Prostate gland (tissue), 2 donors: ENCODE data around the gene CEMIP.

Source experiments
- POLR2AphosphoS5 ChIP-seq: sonication (generic); formaldehyde crosslinking; IDR thresholded peaks from one replicate; pipeline ENCODE4 v1.6.1; 2017; ENCODE audit warnings: antibody characterized with exemption
- TF ChIP-seq, protein P1 (sequence below), 4 experiments: fragments of 200-600 bp in 2 of 4; fragments of 450-650 bp in 2 of 4; sonication (generic) in 2 of 4; IDR thresholded peaks; 1 replicate in 3 of 4; 2 replicates in 1 of 4; pipeline ENCODE4 v1.5.1; 2016 to 2019; ENCODE audit warnings: antibody characterized with exemption in 4 of 4, mild to moderate bottlenecking in 2 of 4, moderate library complexity in 2 of 4

DNA sequence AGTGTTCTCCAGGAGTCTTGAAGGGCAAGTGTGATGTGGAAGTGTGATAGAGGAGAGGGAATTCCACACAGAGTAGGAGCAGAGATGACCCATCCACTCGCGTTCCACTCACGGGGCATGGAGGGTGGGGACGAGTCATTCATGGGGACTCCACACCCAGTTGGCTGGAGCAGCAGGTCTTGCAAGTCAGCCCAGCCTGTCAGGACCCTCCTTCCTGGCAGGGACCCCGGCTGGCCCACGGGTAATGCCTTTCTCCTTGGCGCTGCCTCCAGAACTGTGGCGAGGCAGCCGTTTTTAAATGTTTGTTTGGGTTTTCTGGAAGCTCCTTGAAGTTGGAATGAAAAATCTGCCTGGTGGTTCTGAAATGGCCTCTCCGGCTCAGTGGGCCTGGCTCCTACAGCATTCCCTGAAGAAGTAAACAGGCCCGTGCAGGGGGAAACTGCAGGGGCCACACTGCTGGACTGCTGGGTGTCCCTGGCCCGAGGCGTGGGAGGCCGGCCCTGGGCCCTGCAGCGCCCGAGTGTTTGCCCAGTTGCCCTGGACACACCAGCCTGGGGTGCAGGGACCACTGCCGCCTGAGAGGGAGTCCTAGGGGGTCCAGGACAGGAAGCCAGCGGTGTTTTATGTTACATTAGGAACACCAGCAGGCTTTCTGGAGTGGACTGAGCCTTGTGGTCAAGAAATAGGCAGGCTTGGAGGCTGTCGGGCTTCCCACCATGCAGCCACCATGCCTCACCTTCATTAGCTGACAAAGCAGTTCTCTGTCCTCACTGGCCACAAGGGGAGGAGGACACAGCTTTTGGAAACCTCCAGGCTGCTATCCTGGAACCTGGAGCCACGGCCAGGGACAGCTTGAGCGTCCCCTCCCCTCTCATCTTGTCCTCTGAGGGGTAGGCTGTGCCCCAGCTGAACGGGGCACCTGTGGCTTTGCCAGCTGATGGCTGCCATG lies 61.3 kb downstream of the CEMIP start:
- TF ChIP-seq, protein P1, sequence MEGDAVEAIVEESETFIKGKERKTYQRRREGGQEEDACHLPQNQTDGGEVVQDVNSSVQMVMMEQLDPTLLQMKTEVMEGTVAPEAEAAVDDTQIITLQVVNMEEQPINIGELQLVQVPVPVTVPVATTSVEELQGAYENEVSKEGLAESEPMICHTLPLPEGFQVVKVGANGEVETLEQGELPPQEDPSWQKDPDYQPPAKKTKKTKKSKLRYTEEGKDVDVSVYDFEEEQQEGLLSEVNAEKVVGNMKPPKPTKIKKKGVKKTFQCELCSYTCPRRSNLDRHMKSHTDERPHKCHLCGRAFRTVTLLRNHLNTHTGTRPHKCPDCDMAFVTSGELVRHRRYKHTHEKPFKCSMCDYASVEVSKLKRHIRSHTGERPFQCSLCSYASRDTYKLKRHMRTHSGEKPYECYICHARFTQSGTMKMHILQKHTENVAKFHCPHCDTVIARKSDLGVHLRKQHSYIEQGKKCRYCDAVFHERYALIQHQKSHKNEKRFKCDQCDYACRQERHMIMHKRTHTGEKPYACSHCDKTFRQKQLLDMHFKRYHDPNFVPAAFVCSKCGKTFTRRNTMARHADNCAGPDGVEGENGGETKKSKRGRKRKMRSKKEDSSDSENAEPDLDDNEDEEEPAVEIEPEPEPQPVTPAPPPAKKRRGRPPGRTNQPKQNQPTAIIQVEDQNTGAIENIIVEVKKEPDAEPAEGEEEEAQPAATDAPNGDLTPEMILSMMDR (IDR thresholded peaks at IDR 0.05) = no peak
- no peak for TF ChIP-seq POLR2AphosphoS5
